ENCODE results near the gene DPP6.

DNA sequence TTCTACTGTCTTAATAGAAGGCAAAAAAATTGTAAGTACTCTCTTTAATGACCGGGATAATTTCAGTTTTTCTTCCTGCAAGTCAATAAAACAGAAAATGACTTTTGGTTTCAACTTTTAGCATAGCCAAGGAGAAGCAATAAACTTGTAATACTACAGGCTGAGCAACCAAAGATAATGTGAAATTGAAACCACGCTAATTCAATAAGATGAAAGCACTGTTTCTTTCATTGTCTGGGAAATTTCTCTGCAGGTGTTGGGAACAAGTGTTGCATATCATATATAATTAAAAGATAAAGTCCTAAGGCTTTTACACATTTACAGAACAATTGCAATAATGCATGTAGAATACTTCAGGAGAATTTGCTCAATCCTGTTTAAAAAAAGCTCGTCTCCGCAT is 488.4 kb downstream of the DPP6 start:
- TF ChIP-seq CTCF (IDR thresholded peaks at IDR 0.05 in 4 of 5, conservative IDR thresholded peaks at IDR 0.05 in 1 of 5): no peak
- TF ChIP-seq POLR2A (IDR thresholded peaks at IDR 0.05): no peak
